NCI-H345 treated with DMSO at 0.1 percent for 48 hours (cell line): ENCODE data around the gene TREM1.
"Not testable (repeated sequence)": the region's sequence is repeated elsewhere in the genome, so short reads cannot be mapped to it uniquely, and the experiment has no call there.

Experiments
- DNase-seq: peaks from one replicate; lab custom pipeline; 2025; ENCODE audit not compliant: unreplicated experiment; lab: John Stamatoyannopoulos, UW

Gene TREM1

DNA sequence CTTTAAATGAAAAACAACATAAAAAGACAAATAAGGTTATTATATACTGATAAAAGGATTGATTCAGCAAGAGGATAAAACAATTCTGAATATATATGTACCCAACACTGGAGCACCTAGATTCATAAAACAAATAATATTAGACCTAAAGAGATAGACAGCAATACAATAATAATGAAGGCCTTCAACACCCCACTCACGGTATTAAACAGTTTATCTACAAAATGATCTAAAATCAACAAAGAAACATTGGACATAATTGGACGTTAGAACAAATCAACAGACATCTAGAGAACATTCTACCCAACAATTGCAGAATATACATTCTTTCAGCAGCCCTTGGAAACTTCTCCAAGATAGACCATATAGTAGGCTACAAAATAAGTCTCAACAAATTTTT lies 24.1 kb downstream of the TREM1 start:
- DNase-seq, result no peak

DNA sequence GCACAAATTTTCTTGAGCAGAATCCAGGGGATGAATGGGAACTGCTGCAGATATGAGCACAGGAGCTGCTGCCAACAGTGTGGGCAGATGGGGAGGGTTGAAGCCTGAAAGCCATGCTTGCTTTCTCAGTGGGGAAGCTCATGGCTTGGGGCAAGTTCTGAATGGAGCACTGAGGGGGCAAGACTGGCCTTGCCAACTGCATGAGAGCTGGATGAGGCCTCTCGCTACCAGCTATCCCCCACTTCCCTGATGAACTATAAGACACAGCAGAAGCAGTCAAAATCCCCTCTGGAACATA lies 28.3 kb downstream of the TREM1 start:
- DNase-seq, result no peak

DNA sequence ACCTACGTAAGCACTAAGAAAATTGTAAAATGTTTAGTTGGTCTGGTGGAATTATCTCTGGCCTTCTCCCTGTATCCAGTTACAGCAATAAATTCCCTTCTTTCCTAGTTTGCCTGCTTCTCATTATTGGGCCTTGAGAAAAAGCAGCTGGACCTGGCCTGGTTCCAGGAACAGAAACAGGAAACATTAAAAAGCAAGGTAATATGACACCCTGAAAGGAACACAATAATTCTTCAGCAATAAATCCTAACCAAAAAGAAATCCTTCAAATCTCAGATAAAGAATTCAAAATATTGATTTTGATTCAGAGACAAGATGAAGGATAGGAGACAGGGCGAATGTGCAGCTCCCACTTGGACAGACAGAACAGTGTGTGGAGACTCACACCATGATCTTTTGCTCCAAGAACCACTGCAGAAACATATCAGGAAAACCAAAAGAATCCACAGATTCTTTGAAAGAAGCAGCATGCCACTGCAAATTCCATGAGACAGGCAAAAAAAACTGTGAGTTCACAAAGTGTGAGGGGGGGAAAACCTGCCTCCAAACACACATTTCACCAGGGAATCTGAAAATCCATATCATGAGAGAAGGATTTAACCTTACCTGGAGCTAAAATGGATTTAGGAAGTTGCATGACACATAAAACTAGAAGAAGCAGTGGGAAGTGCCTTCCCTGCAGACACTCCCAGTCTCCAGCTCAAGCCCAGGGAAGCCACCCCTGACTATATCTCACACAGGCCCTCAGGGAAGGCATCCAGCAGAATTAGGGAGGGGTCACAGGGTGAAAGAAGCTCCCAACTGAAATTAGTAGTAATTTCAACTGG lies 28.9 kb downstream of the TREM1 start:
- peak; percentile 23 for DNase-seq

DNA sequence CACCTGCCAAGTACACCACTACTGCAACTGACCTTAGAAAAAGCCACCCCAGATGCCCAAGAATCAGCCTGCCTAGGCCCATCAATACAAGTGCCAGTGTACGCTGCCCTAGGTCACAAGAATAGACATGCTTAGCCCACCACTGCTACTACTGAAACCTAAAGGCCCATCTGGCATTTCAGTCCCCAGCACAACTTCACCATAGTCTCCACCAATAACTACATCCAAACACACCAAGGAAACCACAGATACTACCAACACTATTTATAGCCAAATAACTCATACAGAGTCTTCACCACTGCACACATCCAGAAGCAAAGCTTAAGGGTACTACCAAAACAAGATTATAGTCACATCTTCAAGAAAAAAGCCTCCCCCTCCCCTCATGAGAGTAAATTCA lies 30.1 kb downstream of the TREM1 start:
- no peak for DNase-seq

DNA sequence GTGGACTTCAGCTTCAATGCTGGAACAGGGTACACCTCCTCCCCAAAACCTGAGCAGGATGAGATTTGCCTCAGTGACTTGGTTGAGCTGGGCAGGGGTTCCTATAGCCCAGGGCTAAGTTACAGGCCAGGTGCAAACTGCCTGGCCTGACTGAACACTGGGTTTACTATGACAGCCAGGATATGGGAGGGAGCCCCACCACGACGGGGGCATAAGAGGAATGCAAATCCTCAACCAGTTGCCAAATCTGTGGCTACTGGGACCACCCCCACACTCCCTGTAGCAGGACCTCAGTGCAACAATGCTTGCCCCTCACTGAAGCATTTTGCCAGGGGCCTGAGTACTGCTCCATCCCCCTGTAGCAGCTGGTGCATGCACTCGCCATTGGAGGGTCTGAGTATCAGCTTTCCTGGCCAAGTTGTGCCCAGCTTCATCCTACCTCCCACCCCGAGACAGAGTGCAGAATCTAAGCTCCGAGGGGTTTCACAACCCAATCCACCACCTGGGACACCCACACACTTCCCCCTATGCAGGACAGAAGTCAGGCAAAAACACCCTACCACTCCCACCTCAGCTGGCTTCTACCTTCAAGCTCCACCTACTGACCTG lies 30.7 kb downstream of the TREM1 start:
- DNase-seq, result no peak

DNA sequence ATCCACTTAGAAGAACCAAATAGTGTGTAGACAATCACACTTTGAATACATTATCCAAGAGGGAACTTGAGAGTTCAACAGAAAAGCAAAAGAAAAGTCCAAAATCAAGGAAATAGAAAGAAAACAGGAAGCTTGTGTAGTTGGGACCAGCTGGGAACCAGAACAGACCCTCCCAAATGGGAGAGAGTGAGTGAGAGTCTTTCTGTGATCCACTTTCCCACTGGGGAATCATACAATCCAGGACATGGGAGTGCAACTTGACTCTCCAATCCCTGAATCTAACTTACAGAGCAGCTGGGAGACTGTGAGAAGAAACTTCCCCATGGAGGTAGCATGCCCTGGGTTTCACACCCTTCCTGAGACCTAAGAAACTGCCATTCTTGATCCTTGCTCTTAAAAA lies 31.4 kb downstream of the TREM1 start:
- no peak for DNase-seq

DNA sequence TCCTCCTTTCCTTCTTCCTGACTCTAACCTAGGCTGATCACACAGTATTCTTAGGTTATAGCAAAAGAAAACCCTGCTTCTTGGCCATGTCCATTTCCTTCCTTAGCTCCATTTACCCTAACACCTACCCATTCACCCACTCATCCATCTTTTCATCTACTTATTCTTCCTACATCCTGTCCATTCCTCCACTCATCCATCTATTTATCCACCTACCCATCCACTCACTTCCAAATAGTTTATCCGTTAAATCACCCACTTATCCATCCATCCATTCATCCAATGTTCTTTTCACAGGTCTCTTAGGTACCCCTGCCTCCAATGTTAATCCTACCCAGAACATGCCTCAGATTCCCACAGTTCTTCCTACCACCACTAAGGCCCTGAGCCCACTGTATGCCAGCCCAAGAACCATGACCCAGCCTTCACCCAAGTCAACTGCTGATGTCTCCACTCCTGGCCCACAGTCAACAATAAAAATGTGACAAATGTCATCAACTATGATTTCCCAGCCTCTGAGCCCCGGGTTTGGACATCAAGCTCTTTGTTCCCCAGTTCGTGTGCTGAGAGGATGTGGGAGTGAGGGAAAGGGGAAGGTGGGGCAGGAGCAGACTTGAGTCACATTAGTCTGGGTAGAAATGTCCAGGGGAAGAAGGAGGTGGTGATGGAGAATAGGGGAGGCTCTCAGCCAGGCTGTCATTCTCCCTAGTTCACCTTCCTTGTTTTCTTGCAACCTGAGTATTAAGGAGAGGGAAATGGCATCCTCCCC lies 33.9 kb downstream of the TREM1 start:
- DNase-seq, result no peak

DNA sequence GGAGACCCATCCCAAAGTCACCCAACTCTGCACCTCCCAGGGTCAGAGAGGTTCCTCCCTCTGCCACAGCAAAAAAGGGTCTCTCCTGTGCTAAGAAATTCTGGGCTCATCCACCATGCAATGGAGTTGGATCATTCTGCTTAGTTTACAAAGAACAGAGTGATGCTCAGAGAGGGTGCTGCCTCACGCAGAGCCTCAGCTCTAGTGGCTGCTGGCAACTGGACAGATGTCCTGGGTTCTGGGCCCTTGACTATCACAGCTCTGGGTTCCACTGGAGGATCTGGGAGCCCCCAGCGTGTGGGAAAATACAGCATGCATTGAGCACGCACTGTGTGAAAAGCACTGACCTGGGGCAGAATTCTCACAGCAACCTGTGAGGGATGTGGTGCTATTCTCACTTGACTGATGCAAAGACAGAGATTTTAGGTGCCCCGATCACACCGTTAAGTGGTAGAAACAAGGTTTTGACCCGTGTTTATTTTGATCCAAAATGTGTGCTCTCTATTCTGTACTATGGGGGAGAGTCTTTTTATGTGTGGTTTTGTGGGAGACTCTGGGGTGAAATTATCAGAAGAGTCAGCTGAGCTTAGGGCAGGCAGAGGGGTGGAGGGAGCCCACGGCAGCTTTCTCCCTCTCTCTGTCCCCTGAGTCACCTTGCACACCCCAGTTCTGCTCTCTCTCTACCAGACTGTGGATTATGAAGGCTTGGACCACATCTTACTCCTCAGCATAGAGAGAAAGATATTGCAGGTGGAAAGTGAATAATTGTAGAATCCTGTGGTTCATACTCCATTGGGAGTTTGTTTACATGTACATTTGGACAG lies 38.4 kb downstream of the TREM1 start:
- no peak for DNase-seq

DNA sequence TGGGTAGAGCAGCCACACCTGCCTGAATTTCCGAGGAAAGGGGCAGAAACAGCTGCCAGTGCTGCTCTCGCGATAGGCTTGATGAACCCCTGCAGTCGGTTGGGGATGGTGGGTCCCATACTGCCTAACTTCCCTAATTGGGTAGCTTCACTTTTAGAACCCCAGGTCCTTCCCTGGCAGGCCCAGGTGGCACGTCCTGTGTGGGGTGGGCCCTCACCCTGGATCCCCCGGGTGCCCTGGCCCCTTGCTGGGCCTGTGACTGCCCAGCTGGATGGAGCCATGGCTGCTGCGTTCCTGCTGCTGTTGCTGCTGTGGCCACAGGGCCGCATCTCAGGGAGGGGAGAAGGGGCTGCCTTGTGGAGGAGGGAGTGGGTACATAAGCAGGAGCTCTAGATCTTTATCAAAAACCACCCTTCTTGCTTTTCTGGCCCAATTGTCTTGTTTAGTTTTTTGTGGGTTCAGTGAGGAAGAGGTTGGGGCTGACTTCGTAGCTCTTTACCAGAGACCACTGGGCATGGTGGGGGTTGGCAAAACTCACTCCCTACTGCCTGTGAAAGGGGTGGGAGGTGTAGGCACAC lies 39.1 kb downstream of the TREM1 start:
- no peak for DNase-seq

DNA sequence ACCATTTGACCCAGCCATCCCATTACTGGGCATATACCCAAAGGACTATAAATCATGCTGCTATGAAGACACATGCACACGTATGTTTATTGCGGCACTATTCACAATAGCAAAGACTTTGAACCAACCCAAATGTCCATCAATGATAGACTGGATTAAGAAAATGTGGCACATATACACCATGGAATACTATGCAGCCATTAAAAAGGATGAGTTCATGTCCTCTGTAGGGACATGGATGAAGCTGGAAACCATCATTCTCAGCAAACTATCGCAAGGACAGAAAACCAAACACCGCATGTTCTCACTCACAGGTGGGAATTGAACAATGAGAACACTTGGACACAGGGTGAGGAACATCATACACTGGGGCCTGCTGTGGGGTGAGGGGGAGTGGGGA lies 40.0 kb downstream of the TREM1 start:
- DNase-seq, result not testable (repeated sequence)

DNA sequence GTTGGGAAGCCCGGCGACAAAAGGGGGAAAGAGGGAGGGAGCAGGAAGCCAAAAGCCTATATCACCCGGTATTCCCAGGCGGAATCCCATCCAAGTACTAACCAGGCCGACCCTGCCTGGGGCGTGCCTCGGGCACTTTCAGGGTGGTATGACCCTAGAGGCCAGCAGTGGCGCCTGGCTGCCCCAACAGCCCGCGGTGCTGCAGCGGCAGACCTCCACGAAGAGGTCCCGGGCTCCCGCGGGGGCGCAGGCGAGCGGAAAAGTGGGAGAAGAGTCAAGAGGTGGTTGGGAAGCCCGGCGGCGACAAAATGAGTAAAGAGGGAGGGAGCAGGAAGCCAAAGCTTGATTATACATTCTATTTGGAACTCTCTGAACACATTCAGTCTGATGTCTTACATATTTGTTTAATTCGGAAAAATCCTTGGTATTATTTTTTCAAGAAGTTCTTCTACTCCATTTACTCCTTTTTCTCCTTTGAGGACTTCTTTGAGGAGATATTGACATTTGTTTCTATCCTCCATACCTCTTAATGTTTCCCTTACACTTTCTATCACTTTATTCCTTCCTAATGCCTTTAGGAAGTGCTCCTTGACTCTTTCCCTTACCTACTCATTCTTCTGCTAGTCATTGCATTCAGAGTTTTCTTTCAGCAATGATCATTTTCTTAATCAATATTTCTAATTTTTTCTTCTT lies 46.9 kb downstream of the TREM1 start:
- no peak for DNase-seq

DNA sequence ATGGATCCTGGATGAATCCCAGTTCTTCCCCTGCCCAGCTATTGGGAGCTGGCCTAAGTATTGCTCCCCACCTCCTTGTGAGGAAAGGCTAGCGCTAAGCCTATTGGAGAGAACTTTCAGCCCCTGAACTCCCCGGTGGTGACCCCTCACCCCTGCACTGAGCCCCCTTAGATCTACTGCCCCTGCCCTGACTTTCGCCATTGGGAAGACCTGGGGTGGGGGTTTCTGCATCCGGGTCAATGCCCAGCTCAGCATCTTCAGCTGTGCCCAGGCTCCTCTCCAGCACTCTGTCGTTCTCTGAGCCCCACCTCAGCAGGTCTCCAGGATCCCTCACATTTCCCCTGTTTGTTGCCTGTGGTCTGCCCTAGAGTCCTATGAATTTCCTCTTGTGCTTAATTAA lies 49.4 kb downstream of the TREM1 start:
- no peak for DNase-seq

DNA sequence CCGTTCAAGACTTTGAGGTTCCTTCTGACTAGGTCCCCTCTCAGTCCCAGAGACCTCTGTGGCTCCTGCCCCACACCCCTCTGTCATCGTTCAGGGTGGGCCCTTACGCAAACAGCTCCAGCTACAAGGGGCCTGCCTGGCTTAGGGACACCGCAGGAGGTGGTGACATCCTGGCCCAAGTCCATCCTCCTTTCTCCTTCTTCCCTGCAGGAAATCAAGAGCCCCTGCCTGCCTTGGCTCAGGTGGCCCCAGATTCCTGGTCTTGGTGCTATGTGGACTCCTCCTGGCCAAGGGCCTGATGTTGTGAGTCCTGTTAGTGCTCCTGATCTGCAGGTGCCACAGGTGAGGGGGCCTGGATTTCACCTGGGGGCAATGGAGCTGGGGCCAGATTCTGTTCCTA lies 50.2 kb downstream of the TREM1 start:
- DNase-seq, result no peak

DNA sequence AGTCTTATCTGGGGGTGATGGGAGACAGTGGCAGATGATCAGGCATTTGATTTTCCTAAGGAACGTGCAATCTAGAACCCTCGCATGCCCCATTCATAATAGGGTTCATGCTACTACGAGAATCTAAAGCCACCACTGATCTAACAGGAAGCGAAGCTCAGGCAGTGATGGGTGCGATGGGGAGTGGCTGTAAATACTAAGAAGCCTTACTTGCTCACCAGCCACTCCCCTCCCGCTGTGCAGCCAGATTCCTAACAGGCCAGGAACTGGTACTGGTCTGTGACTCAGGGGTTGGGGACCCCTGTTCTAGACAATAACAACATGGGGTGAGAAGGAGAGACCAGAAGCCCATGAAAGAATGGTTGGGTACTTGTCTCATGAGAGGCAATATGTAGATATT lies 53.8 kb downstream of the TREM1 start:
- no peak for DNase-seq

DNA sequence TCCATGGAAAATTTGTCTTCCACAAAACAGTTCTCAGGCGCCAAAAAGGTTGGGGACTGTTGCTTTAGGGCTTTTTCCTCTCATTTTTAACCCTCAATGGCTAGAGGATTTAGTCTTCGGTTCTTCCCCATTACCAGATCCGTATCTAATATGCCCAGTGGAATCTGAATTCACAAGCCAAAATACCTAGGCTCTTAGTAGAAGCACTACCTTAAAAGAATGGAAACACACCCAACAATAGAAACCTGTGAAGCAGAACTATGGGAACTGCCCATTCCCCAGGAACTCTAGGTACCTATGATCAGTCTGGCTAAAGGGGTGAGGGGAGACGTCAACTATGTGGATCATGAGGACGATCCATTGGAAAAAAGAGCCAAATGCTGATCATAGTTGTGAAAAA lies 55.2 kb downstream of the TREM1 start:
- no peak for DNase-seq

DNA sequence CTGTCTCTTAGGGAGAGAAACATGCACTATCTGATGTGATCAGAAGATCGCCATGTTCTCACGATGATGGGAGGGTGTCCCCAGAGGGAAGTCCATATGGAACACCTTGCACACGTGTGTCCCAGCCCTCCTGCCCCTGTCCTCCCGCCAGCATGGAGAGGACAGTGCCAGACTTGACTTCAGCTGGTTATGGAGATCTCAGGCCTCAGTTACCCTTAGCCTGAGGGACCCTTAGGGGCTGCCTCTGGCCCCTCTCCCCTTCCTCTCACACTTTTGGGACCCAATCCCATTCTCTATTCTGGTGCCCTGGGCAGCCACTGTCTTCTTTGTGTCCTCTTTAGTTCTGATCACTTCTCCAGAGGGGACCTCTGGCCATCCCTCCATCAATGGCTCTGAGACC lies 56.8 kb downstream of the TREM1 start:
- DNase-seq, result no peak

DNA sequence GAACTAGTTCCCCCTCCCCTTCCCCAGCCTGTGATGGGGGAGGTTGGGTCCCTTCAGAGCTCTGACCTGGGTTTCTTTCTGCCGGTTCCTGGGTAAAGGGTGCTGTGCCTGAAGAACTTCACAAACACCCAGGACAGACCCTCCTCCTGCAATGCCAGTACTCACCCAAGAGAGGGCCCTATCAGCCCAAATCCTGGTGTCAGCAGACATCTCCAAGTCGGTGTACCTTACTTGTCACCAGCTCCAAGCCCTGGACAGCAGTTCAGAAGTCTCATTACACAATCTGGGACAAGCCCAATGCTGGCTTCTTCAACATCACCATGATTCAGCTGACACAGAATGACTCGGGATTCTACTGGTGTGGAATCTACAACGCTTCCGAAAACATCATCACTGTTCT lies 57.9 kb downstream of the TREM1 start:
- no peak for DNase-seq

DNA sequence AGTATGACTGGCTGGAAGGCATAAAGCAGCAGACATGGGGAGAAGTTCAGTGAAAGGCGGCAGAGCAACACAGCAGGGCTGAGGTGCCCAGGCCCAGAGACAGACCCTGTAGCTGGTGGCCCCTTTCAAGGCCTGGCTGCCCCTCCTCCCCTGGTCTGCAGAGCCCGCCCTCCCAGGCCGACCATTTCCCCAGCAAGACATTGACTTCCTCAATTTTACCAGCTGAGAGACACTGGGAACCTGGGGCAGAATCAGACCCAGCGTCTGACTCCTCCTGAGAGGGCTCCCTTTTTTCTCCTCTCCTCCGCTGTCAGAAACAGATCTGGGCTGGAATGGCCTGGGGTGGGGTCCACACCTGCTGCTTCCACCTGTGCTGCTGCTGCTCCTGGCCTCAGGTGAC lies 58.4 kb downstream of the TREM1 start, which contains the start of gene TREML4:
TREML4 (plus strand) TSS at position 254 of the 400 bp plus-strand sequence; CDS start at position 333, 79 bp downstream.
- DNase-seq, result no peak

DNA sequence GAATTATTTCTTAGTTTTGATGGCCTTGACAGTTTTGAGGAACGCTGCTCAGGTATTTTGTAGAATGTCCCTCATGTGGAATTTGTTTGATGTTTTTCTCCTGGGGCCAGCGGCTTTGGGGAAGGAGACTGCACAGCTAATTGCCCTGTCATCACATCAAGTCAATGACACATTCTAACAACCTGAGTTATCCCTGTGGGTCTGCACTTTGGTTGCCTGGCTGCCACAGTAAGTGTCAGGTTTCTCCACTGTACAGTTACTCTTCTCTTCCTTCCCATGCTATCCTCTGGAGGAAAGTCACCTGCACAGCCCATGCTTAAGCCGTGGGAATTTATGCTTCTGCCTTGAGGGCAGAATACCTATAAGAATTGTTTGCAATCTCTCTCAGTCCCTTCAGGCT lies 59.7 kb downstream of the TREM1 start:
- no peak for DNase-seq

DNA sequence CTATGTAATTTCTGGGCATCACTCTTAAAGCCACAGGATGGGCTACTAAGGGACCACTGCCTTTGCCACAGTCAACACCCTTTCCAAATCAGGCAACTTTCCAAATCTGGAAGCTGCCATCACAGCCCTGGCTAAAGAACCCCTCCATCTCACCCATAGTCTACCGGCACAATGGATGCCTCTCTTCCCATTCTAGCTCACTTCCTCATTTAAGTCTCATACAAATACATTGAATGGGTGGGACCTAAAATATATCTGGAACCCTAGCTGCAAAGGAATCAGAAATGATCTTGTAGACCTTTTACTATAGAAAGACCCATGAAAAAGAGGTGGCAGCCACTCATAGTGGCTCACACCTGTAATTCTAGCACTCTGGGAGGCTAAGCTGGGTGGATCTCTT lies 61.7 kb downstream of the TREM1 start:
- no peak for DNase-seq
